HUES48 (cell line): Measurements from ENCODE around the gene TMEM120A.

Source experiments
- H3K27ac ChIP-seq: one replicate; pipeline ENCODE4 v1.7.0; 2013; ENCODE audit warnings: low read depth, low read length, inconsistent platforms
- H3K27me3 ChIP-seq: 2 replicates; pipeline ENCODE4 v1.6.1; 2013; ENCODE audit warnings: mild to moderate bottlenecking, low read length; ENCODE audit not compliant: control insufficient read depth, insufficient read depth
- H3K36me3 ChIP-seq: 2 replicates; pipeline ENCODE4 v1.6.1; 2013; ENCODE audit warnings: low read length; ENCODE audit not compliant: control insufficient read depth, insufficient read depth
- H3K4me1 ChIP-seq: 2 replicates; pipeline ENCODE4 v1.6.1; 2013; ENCODE audit warnings: mild to moderate bottlenecking, low read length; ENCODE audit not compliant: control insufficient read depth, insufficient read depth
- H3K4me3 ChIP-seq: 2 replicates; pipeline ENCODE4 v1.5.1; 2013; ENCODE audit warnings: mild to moderate bottlenecking, low read depth, low read length
- H3K9ac ChIP-seq: 2 replicates; pipeline ENCODE4 v1.6.1; 2013; ENCODE audit warnings: mild to moderate bottlenecking, low read depth, low read length, moderate library complexity
- H3K9me3 ChIP-seq: 2 replicates; pipeline ENCODE4 v1.6.1; 2013; ENCODE audit warnings: low read length; ENCODE audit not compliant: control insufficient read depth, insufficient read depth

Gene TMEM120A

DNA sequence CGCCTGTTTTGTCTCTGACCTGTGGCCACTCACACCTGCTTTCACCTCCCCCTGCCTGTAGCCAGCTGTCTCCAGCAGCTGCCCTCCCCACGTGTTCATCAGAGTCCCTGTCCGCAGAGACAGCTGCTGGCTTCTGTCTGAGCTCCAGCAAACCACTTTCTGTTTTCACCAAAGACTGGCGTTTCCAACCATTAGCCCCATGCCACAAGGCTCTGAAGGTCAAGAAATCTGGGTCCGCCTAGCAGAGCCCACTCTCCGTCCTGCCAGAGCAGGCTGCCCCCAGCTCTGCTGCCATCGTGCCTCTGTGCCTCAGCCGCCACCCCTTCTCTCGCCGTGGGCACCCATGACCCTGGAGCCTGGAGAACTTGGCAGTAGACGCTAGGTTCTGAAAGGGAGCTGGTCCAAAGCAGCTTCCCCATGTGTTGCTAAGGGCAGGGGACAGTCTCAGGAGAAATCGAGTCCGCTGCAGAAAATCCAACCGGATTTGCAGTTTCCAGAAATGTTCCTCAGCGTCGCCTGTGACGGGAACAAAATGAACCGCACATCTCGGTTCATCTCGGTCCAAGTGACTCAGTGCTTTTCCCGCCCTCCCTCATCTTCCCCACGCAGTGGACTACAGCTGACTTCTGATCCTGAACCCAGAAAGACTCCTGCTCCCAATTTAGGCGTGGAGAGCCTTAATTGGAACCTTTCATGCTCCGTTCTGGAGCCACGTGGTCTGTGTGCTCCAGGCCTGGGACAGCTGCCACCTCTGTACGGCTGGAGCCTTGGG is 28.0 kb downstream of the TMEM120A start:
- no peak overlapping the region for H3K4me3 ChIP-seq
- no peak overlapping the region for H3K9ac ChIP-seq
- H3K36me3 ChIP-seq, result peaks cover 45% of the 10 kb centered on the region
- H3K27me3 ChIP-seq, result no peaks in the 10 kb centered on the region
- H3K9me3 ChIP-seq, result no peaks in the 10 kb centered on the region
- H3K27ac ChIP-seq, result no peak overlapping the region
- no peaks in the 10 kb centered on the region for H3K4me1 ChIP-seq

- H3K27ac ChIP-seq, result no peak overlapping the region
- no peaks in the 10 kb centered on the region for H3K9me3 ChIP-seq
- peaks cover 45% of the 10 kb centered on the region for H3K36me3 ChIP-seq
- H3K9ac ChIP-seq, result no peak overlapping the region
- no peak overlapping the region for H3K4me3 ChIP-seq
- no peaks in the 10 kb centered on the region for H3K4me1 ChIP-seq
- no peaks in the 10 kb centered on the region for H3K27me3 ChIP-seq
Observed at GRCh38 chr7:75965617-75966016, 28.8 kb downstream of the TMEM120A start.

- no peaks in the 10 kb centered on the region for H3K27me3 ChIP-seq
- no peaks in the 10 kb centered on the region for H3K9me3 ChIP-seq
- H3K27ac ChIP-seq, result no peak overlapping the region
- H3K4me1 ChIP-seq, result no peaks in the 10 kb centered on the region
- H3K9ac ChIP-seq, result no peak overlapping the region
- H3K36me3 ChIP-seq, result peaks cover 60% of the 10 kb centered on the region
- H3K4me3 ChIP-seq, result no peak overlapping the region
Observed at GRCh38 chr7:75963381-75963995, 30.9 kb downstream of the TMEM120A start.

DNA sequence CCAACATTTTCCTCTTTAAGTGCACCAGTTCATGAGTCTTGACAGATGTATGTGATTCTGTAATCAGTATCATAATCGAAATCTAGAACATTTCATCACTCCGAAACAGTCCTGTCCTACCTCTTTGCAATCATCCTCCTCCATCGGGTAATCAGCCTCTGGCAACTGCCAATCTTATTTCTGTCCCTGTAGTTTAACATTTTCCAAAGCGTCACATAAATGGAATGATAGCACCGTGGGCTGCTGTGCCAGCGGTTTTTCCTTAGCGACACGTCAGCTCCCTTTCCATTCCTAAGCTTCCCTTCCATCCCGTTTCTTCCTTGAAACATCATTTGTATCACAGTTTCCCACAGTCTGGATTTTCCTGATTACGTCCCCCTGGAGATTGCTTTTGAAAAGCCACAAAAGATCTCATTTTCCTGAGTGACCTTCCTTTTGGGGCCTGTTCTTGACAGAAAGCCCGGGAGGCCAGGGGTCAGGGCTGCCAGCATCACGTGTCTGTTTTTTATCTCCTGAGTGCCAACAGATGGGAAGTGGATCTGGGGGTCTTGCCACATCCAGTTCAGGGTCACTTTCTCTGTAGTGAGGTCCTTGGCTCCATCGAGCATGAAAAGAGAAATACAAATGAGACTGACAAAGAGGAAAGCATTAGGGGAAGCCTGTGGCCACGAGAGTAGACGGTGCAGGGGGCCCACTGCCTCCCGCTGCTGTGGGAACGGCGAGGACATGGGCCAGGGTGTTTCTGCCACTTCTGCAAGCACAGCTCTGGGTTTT is 31.6 kb downstream of the TMEM120A start:
- H3K27ac ChIP-seq, result no peak overlapping the region
- peaks cover 60% of the 10 kb centered on the region for H3K36me3 ChIP-seq

GRCh38 chr7:75961218-75961617 is 33.2 kb downstream of the TMEM120A start:
- H3K4me1 ChIP-seq, result peaks cover 6% of the 10 kb centered on the region
- H3K27ac ChIP-seq, result no peak overlapping the region
- no peak overlapping the region for H3K4me3 ChIP-seq
- H3K27me3 ChIP-seq, result no peaks in the 10 kb centered on the region
- H3K36me3 ChIP-seq, result peaks cover 62% of the 10 kb centered on the region
- H3K9ac ChIP-seq, result no peak overlapping the region
- no peaks in the 10 kb centered on the region for H3K9me3 ChIP-seq

More for the DNA sequence above, 31.6 kb downstream of the TMEM120A start:
- no peaks in the 10 kb centered on the region for H3K4me1 ChIP-seq
- no peak overlapping the region for H3K4me3 ChIP-seq
- H3K9ac ChIP-seq, result no peak overlapping the region
- no peaks in the 10 kb centered on the region for H3K9me3 ChIP-seq
- no peaks in the 10 kb centered on the region for H3K27me3 ChIP-seq

- Histone ChIP-seq H3K4me1 (peaks cover 6% of the 10 kb centered on the region), H3K4me3 (no peak overlapping the region), H3K9ac (no peak overlapping the region), H3K36me3 (peaks cover 62% of the 10 kb centered on the region), H3K27ac (no peak overlapping the region), H3K9me3 (no peaks in the 10 kb centered on the region), H3K27me3 (no peaks in the 10 kb centered on the region)
Observed at GRCh38 chr7:75960372-75960771, 34.0 kb downstream of the TMEM120A start.

- Histone ChIP-seq H3K9me3 (no peaks in the 10 kb centered on the region), H3K27ac (no peak overlapping the region), H3K9ac (no peak overlapping the region), H3K4me3 (no peak overlapping the region), H3K27me3 (no peaks in the 10 kb centered on the region), H3K36me3 (peaks cover 70% of the 10 kb centered on the region), H3K4me1 (peaks cover 6% of the 10 kb centered on the region)
Observed at GRCh38 chr7:75958802-75959543, 35.4 kb downstream of the TMEM120A start.

DNA sequence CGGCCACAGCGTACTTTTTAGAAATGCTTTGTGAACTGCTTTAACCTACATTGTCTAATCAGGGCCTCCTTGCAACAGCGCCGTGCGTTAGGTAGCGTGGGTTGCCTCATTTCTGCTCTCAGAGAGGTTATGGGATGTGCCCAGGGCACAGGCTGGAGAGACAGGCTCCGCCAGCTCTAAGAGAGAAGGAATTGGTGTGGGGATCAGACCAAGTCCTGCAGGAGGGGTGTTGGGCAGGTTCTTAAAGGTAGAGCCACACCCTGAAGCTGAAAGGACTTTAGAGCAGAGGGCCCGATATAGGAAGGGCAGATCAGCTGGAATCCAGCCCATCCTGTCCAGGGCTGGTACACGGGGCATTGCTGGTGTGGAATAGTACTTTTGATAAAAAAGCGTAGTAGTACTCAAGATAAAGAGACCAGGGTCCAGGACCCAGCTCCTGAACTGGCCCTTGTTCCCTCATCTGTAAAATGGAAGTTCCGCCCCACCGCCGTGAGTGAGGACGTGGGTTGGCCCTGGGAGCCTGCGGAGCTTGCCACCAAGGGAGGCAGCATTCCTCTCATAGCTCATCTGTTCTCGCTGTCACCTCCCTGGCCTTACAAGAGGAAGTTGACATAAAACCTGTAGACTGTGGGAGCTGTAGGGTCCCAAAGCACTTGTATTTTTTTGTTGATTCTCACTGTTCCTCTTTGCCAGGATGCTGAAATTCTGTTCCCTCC is 37.2 kb downstream of the TMEM120A start:
- Histone ChIP-seq H3K4me3 (no peak overlapping the region), H3K4me1 (peaks cover 6% of the 10 kb centered on the region), H3K36me3 (peaks cover 64% of the 10 kb centered on the region), H3K27me3 (no peaks in the 10 kb centered on the region), H3K27ac (peak overlapping the region; percentile 46), H3K9me3 (no peaks in the 10 kb centered on the region), H3K9ac (no peak overlapping the region)

DNA sequence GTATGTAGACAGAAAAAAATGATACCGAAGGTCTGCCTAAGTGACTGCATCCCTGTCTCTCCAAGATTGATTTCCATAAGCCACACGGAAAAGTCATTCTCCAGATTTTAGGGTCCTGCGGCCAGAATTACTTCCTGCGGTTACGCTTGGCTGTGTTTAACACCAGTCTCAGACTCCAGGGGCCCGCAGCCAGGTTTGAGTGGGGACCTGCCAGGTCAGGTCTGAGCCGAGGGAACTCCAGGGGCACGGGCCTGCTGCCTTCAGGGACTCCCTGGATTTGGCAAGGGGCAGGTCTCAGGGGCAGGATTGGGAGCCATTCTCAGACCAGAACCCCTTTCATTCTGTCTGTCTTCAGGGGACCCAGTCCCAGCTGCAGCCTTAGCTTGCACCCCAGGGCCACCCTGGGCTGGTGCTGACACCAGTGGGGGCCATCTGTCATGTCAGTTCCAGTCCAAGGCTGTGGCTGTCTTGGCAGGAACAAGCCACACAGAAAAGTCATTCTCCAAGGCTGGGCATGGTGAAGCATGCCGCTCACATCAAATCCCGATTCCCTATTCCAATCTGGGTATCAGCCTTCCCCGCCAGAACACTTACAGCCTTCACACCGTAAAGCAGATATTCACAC is 39.0 kb downstream of the TMEM120A start:
- H3K4me1 ChIP-seq, result peaks cover 6% of the 10 kb centered on the region
- H3K4me3 ChIP-seq, result no peak overlapping the region
- no peak overlapping the region for H3K9ac ChIP-seq
- H3K27ac ChIP-seq, result no peak overlapping the region
- peaks cover 59% of the 10 kb centered on the region for H3K36me3 ChIP-seq
- no peaks in the 10 kb centered on the region for H3K27me3 ChIP-seq
- H3K9me3 ChIP-seq, result no peaks in the 10 kb centered on the region

DNA sequence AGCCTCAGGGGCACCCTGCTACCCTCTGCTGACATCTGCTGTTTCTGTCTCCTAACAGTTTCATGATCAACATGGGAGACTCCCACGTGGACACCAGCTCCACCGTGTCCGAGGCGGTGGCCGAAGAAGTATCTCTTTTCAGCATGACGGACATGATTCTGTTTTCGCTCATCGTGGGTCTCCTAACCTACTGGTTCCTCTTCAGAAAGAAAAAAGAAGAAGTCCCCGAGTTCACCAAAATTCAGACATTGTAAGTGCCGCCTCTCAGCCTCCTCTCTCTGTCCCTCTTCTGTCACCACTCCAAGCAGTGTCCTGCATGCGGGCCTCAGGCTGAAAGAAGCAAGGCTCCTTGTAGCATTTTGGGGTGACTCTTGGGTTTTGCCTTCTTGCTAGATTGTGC is 40.5 kb downstream of the TMEM120A start:
- Histone ChIP-seq H3K27me3 (no peaks in the 10 kb centered on the region), H3K27ac (no peak overlapping the region), H3K9ac (no peak overlapping the region), H3K36me3 (peaks cover 45% of the 10 kb centered on the region), H3K9me3 (no peaks in the 10 kb centered on the region), H3K4me3 (no peak overlapping the region), H3K4me1 (peaks cover 6% of the 10 kb centered on the region)
